Pancreas (tissue), 10 donors: ENCODE data around the gene EVC2. TPM values are rescaled to one million over a fixed set of nuclear protein-coding genes. Genes with fewer than 3 reads are reported as not detected.

Source experiments
- ATAC-seq, 4 donors: fragments of 200-7000 bp; cut with Tn5 transposase; one replicate each; pipeline versions ENCODE4 v1.8.0 to v1.9.1; 2020; ENCODE audit warnings: mild to moderate bottlenecking in 4 of 4, moderate library complexity in 4 of 4
- DNase-seq, 6 donors: peaks; one replicate each; pipeline ENCODE4 v3.0.0-alpha.2; 2020
- FAIRE-seq: peaks from 2 replicates; lab custom pipeline; 2012; peaks lifted over from hg19 to GRCh38; lab: Jason Lieb, UNC
- H3K27ac ChIP-seq, 4 donors: fragments of 200-600 bp; sonication (generic); 1 replicate in 3 of 4; 2 replicates in 1 of 4; pipeline versions ENCODE4 v1.5.0 to v1.8.0; 2020
- H3K27me3 ChIP-seq, 4 donors: fragments of 200-600 bp; one replicate each; pipeline ENCODE4 v1.8.0; 2021
- H3K36me3 ChIP-seq, 3 donors: fragments of 200-600 bp; sonication (generic) in 1 of 3; one replicate each; pipeline versions ENCODE4 v1.5.0 to v1.8.0; 2020 to 2021
- H3K4me1 ChIP-seq, 3 donors: fragments of 200-600 bp; one replicate each; pipeline ENCODE4 v1.8.0; 2021
- H3K4me3 ChIP-seq, 4 donors: fragments of 200-600 bp; sonication (generic) in 2 of 4; one replicate each; pipeline versions ENCODE4 v1.5.0 to v1.8.0; 2020 to 2021
- H3K9me3 ChIP-seq, 4 donors: fragments of 200-600 bp; one replicate each; pipeline ENCODE4 v1.8.0; 2021
- WGBS, 2 donors: extraction: QIAGEN DNeasy Blood & Tissue Kit; methylation state at CpG; one replicate each; pipeline ENCODE4 v1.1.7; 2013; 5-methylcytosine and 5-hydroxymethylcytosine counted together
- intact Hi-C, 3 donors: fragments of 100-400 bp; cut with DNase I; formaldehyde crosslinking; loops; one replicate each; pipeline versions ENCODE4 v1.11.1 to v1.14.2; 2022
- polyA plus RNA-seq, 2 donors: library from polyadenylated mRNA; stranded (reverse); fragments of 200-250 nt; gene quantifications; one replicate each; pipeline ENCODE4 v1.2.3, GENCODE V29; 2013
- total RNA-seq, 6 donors: library from RNA; stranded (reverse); fragmentation: NEBNext Ultra II Directional in 4 of 6; extraction: Animal tissue kit (Norgen Biotek cat#: 25700) in 4 of 6; gene quantifications; one replicate each; pipeline versions ENCODE4 v1.2.1 to v1.2.4, GENCODE V29; 2021 to 2023
- TF ChIP-seq, protein P1 (sequence below), 4 donors: fragments of 200-600 bp; sonication (generic) in 3 of 4; IDR thresholded peaks; one replicate each; pipeline versions ENCODE4 v1.5.0 to v1.8.0; 2021; ENCODE audit warnings: antibody characterized with exemption in 4 of 4
- donor health status: healthy with polysubstance abuse.
- donor health status: DM: no; HTN: no; CAD: no; lungs with moderate emphysema.
- donor health status: DM: no; HTN: no; CAD: no.
- donor health status: control.
- donor health status: control.
- donor health status: Bipolar disorder and iron deficiency.
- donor health status: DM: yes; HTN: yes; CAD: no.
- donor health status: DM: no; HTN: no; CAD: no.
- donor health status: DM: no; HTN: no; CAD: no.
- donor health status: DM: yes; HTN: yes; CAD: no.

Gene EVC2
- total and polyA plus RNA-seq, 8 donors: 1.2 to 4.2 (median 1.9) TPM

DNA sequence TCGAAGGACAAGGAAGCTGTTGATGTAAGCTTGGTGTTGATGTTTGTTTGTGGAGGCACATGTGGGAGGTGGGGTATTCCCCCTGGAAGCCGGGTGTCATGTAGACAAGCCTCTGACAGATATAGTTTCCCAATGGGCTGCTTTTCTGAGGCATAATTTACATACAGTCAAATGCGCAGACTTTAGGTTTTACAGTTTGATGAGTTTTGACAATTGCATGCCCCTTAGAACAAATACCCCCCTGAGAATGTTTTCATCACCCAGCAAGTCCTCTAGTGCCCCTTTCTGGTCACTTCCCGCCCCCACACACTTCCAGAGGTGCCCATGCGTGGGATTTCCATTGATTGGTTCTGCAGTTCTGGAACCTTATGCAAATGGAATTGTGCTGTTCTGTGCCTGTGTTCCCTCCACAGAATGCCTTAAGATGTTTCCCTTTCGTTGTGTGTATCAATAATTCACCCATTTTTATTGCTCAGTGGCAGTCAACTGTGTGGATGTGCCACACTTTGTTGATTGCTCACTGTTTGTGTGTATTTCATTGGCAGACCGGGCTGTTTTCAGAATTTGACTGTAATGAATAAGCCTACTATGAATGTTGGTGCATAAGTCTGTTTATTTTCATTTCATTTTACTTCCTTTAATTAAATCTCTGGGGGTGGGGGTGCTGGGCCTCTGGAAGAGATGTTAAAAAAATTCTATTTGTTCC lies 11.1 kb upstream of the EVC2 start:
- no peaks in the 10 kb centered on the region for H3K9me3 ChIP-seq
- intact Hi-C loops: no loop called here
- no peaks in the 10 kb centered on the region for H3K36me3 ChIP-seq
- H3K27me3 ChIP-seq: no peaks in the 10 kb centered on the region
- H3K4me3 ChIP-seq: no peak overlapping the region
- H3K27ac ChIP-seq: no peak overlapping the region
- no peak for DNase-seq
- no peak for FAIRE-seq
- 79 to 82% methylated on average over 7 of the region's 7 CpGs for WGBS, 2 donors
- ATAC-seq: no peak
- peaks cover 0 to 3% (median 0%) of the 10 kb centered on the region in 3 donors for H3K4me1 ChIP-seq
- TF ChIP-seq, protein P1, sequence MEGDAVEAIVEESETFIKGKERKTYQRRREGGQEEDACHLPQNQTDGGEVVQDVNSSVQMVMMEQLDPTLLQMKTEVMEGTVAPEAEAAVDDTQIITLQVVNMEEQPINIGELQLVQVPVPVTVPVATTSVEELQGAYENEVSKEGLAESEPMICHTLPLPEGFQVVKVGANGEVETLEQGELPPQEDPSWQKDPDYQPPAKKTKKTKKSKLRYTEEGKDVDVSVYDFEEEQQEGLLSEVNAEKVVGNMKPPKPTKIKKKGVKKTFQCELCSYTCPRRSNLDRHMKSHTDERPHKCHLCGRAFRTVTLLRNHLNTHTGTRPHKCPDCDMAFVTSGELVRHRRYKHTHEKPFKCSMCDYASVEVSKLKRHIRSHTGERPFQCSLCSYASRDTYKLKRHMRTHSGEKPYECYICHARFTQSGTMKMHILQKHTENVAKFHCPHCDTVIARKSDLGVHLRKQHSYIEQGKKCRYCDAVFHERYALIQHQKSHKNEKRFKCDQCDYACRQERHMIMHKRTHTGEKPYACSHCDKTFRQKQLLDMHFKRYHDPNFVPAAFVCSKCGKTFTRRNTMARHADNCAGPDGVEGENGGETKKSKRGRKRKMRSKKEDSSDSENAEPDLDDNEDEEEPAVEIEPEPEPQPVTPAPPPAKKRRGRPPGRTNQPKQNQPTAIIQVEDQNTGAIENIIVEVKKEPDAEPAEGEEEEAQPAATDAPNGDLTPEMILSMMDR (IDR thresholded peaks at IDR 0.05): no peak

DNA sequence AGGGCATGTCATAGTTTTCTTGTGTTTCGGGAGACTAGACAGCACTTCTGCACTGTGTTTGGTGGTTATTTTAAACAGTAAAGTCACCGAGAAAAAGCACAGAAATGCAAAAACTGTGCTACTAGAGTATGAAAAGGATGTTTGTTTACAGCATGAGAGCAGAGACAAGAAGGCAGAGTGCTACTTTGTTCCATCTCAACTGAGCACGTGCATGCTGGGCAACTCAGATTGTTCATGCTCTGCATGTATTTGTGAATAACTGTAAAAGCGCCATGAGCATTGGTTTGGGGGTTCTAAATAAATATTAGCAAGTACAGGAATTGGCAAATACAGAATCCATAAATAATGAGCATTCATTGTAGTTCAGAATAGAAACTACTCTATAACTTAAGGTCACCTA lies 10.1 kb upstream of the EVC2 start:
- Histone ChIP-seq H3K9me3 (no peaks in the 10 kb centered on the region), H3K4me3 (no peak overlapping the region), H3K27ac (no peak overlapping the region), H3K36me3 (no peaks in the 10 kb centered on the region), H3K4me1 (peaks cover 0 to 3% (median 0%) of the 10 kb centered on the region in 3 donors), H3K27me3 (no peaks in the 10 kb centered on the region)
- TF ChIP-seq, protein P1 (IDR thresholded peaks at IDR 0.05): no peak
- DNase-seq (no peak), ATAC-seq (no peak), FAIRE-seq (no peak)
- 80 to 87% methylated on average over 4 of the region's 4 CpGs for WGBS, 2 donors
- intact Hi-C loops: no loop called here

DNA sequence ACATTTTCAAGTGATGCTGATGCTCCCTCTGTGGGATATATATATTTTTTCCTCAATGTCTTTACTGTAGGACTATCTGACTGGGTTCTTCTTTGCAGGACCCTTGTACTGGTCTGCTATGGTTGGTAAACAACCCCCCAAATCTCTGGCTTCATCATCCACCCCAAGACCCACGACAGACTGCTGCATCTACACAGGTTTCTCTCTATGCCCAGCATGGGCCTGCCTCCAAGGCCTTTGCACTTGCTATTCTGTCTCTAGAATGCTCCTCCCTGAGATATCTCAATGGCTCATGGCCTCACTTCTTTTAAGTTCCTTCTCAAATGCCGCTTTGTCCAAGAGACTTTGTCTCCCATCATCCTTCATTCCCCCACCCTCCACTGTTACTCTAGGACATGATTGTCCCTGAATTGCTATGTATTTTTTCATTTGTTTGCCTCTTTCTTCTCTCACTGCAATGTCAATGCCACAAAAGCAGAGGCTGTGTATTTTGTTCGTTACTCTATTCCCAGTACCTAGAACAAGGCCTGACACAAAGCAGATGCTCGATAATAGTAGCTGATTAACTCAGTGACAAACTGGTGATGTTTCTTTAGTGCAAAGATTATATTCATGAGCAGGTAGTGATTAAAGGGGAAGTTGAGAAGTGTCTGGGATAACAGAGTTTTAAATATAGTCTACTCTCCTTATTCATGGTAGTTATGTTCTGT lies 9.2 kb upstream of the EVC2 start:
- Histone ChIP-seq H3K27me3 (no peaks in the 10 kb centered on the region), H3K4me1 (peaks cover 0 to 3% (median 0%) of the 10 kb centered on the region in 3 donors), H3K4me3 (no peak overlapping the region), H3K9me3 (no peaks in the 10 kb centered on the region), H3K27ac (peak overlapping the region in 1 of 4 donors; percentile 20), H3K36me3 (no peaks in the 10 kb centered on the region)
- 71 to 76% methylated on average over 4 of the region's 4 CpGs for WGBS, 2 donors
- ATAC-seq: peak in 1 of 4 donors; percentile 36
- TF ChIP-seq, protein P1 (IDR thresholded peaks at IDR 0.05): no peak
- intact Hi-C loops: no loop called here
- FAIRE-seq: no peak
- no peak for DNase-seq

DNA sequence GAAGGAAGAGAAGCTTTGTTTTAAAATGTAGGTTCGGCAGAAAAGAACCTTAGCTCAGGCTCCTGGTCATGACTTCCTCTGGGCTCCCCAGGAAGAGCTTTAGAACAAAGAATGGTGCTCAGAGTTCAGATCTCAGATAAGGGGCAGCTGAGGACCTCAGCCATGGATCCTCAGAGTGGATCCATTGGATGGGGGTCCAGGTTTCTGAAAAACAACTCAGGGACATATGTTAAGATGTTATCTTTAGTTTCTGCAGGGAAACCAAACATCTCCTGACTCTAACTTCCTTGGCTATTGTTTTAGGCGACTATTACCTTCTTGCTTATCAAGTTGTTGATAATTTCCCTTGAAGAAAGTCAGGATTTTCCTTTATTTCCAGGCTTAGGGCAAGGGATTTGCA lies 8.0 kb upstream of the EVC2 start:
- FAIRE-seq: no peak
- TF ChIP-seq, protein P1 (IDR thresholded peaks at IDR 0.05): no peak
- no peaks in the 10 kb centered on the region for H3K27me3 ChIP-seq
- H3K36me3 ChIP-seq: no peaks in the 10 kb centered on the region
- intact Hi-C loops: no loop called here
- H3K27ac ChIP-seq: no peak overlapping the region
- 84 to 87% methylated on average over 2 of the region's 2 CpGs for WGBS, 2 donors
- H3K4me1 ChIP-seq: no peaks in the 10 kb centered on the region
- H3K9me3 ChIP-seq: no peaks in the 10 kb centered on the region
- no peak overlapping the region for H3K4me3 ChIP-seq
- ATAC-seq: no peak
- no peak for DNase-seq

DNA sequence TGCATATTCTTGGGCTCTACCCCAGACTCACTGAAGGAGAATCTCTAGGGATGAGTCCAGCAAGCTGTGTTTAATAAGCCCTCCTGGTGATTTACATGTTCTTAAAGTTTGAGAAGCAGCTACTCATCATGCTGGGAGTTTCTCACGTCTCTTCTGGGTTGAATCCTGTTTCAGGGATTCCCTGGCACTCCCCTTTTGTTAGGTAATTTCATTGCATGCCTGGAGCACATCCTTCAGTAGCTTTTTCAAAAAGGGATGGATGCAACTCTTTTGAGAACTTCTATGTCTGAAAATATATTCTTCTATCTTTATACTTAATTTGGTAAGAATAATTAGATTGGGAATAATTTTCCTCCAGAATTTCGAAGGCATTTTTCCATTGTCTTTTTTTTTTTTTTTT lies 7.0 kb upstream of the EVC2 start:
- intact Hi-C loops: no loop called here
- no peaks in the 10 kb centered on the region for H3K27me3 ChIP-seq
- TF ChIP-seq, protein P1 (IDR thresholded peaks at IDR 0.05): no peak
- H3K27ac ChIP-seq: no peak overlapping the region
- no peaks in the 10 kb centered on the region for H3K4me1 ChIP-seq
- no peaks in the 10 kb centered on the region for H3K36me3 ChIP-seq
- no peaks in the 10 kb centered on the region for H3K9me3 ChIP-seq
- FAIRE-seq (no peak), ATAC-seq (no peak), DNase-seq (no peak)
- WGBS, 2 donors: 71 to 76% methylated on average over 2 of the region's 2 CpGs
- no peak overlapping the region for H3K4me3 ChIP-seq
